Measurements from ENCODE around the gene KIF23. TPM values are rescaled to one million over a fixed set of nuclear protein-coding genes. Genes with fewer than 3 reads are reported as not detected.
"Not testable (repeated sequence)": the region's sequence is repeated elsewhere in the genome, so short reads cannot be mapped to it uniquely, and the experiment has no call there.

KIF23 gene
- total RNA-seq, 4 donors from 2014 or later, result 1.1 to 8.6 (median 4.7) TPM

- Histone ChIP-seq H3K36me3 (no peaks in the 10 kb centered on the region), H3K4me1 (no peaks in the 10 kb centered on the region), H3K27me3 (no peaks in the 10 kb centered on the region), H3K9me3 (no peaks in the 10 kb centered on the region), H3K4me3 (no peak overlapping the region), H3K27ac (no peak overlapping the region)
- no peak for TF ChIP-seq POLR2A (IDR thresholded peaks at IDR 0.05)
- no peak for TF ChIP-seq POLR2AphosphoS5 (IDR thresholded peaks at IDR 0.05)
- TF ChIP-seq EP300 (IDR thresholded peaks at IDR 0.05), result no peak
- TF ChIP-seq CTCF (IDR thresholded peaks at IDR 0.05), result no peak
- 54 to 65% methylated on average over 2 to 7 of the region's 8 CpGs for WGBS, 2 donors (ENCODE audit: low coverage in 1 of 2)
- ATAC-seq, result no peak
Measured at GRCh38 chr15:69375151-69375790, 38.9 kb upstream of the KIF23 start.

GRCh38 chr15:69377216-69377970, 36.8 kb upstream of the KIF23 start:
- WGBS, 2 donors (ENCODE audit: low coverage in 1 of 2), result 74 to 82% methylated on average over 5 of the region's 8 CpGs

GRCh38 chr15:69380100-69380725, 33.9 kb upstream of the KIF23 start:
- Histone ChIP-seq H3K4me3 (no peak overlapping the region), H3K9me3 (no peaks in the 10 kb centered on the region)
- no peak for ATAC-seq

More at GRCh38 chr15:69377216-69377970, 36.8 kb upstream of the KIF23 start:
- Histone ChIP-seq H3K4me1 (no peaks in the 10 kb centered on the region), H3K9me3 (no peaks in the 10 kb centered on the region), H3K4me3 (no peak overlapping the region), H3K27me3 (no peaks in the 10 kb centered on the region), H3K36me3 (no peaks in the 10 kb centered on the region), H3K27ac (no peak overlapping the region)
- no peak for ATAC-seq
- TF ChIP-seq EP300 (IDR thresholded peaks at IDR 0.05) (no peak), CTCF (IDR thresholded peaks at IDR 0.05) (no peak), POLR2AphosphoS5 (IDR thresholded peaks at IDR 0.05) (no peak), POLR2A (IDR thresholded peaks at IDR 0.05) (no peak)

GRCh38 chr15:69380726-69381105, 33.4 kb upstream of the KIF23 start:
- Histone ChIP-seq H3K9me3 (no peaks in the 10 kb centered on the region), H3K27ac (no peak overlapping the region), H3K4me3 (no peak overlapping the region), H3K4me1 (no peaks in the 10 kb centered on the region), H3K36me3 (no peaks in the 10 kb centered on the region), H3K27me3 (no peaks in the 10 kb centered on the region)
- 75 to 100% methylated on average over 1 to 2 of the region's 10 CpGs for WGBS, 2 donors (ENCODE audit: low coverage in 1 of 2)
- TF ChIP-seq EP300 (IDR thresholded peaks at IDR 0.05) (no peak), POLR2AphosphoS5 (IDR thresholded peaks at IDR 0.05) (no peak), POLR2A (IDR thresholded peaks at IDR 0.05) (no peak), CTCF (IDR thresholded peaks at IDR 0.05) (no peak)
- ATAC-seq, result no peak

More at GRCh38 chr15:69380100-69380725, 33.9 kb upstream of the KIF23 start:
- no peaks in the 10 kb centered on the region for H3K4me1 ChIP-seq
- H3K27ac ChIP-seq, result no peak overlapping the region
- H3K36me3 ChIP-seq, result no peaks in the 10 kb centered on the region
- WGBS, 2 donors (ENCODE audit: low coverage in 1 of 2), result 74 to 78% methylated on average over 4 of the region's 9 CpGs
- TF ChIP-seq POLR2A (IDR thresholded peaks at IDR 0.05) (no peak), EP300 (IDR thresholded peaks at IDR 0.05) (no peak), CTCF (IDR thresholded peaks at IDR 0.05) (no peak), POLR2AphosphoS5 (IDR thresholded peaks at IDR 0.05) (no peak)
- no peaks in the 10 kb centered on the region for H3K27me3 ChIP-seq

GRCh38 chr15:69382176-69382575, 32.0 kb upstream of the KIF23 start:
- not testable (repeated sequence) for H3K9me3 ChIP-seq, H3K4me1 ChIP-seq, H3K4me3 ChIP-seq, H3K36me3 ChIP-seq, H3K27ac ChIP-seq, H3K27me3 ChIP-seq, ATAC-seq
- 88 to 93% methylated on average over 5 to 10 of the region's 10 CpGs for WGBS, 2 donors (ENCODE audit: low coverage in 1 of 2)

- H3K4me1 ChIP-seq, H3K4me3 ChIP-seq, H3K36me3 ChIP-seq, H3K27ac ChIP-seq, H3K9me3 ChIP-seq, H3K27me3 ChIP-seq, ATAC-seq: not testable (repeated sequence)
- WGBS, 2 donors (ENCODE audit: low coverage in 1 of 2), result 94% methylated on average over 3 of the region's 18 CpGs; no CpG with 5 or more reads in 1 of the 2 donors
Measured at GRCh38 chr15:69384066-69384465, 30.1 kb upstream of the KIF23 start.
